DOHH2 (cell line): Measurements from ENCODE around the gene CACNB4.

Source experiments
- H3F3A ChIP-seq: fragments of 200-600 bp; sonication (generic), shearing (Covaris generic); 2 replicates; pipeline ENCODE4 v1.6.0; 2016; ENCODE audit warnings: antibody characterized with exemption, mild to moderate bottlenecking; ENCODE audit not compliant: control insufficient read depth, insufficient read depth
- H3K27ac ChIP-seq: fragments of 200-600 bp; sonication (generic); 2 replicates; pipeline ENCODE4 v1.5.1; 2014; ENCODE audit warnings: low read depth, mild to moderate bottlenecking, low read length, moderate library complexity
- H3K27me3 ChIP-seq: fragments of 200-600 bp; sonication (generic); 2 replicates; pipeline ENCODE4 v1.6.1; 2014; ENCODE audit warnings: mild to moderate bottlenecking, low read length, mixed read lengths; ENCODE audit not compliant: control insufficient read depth
- H3K36me3 ChIP-seq: fragments of 200-600 bp; sonication (generic); 2 replicates; pipeline ENCODE4 v1.6.1; 2014; ENCODE audit warnings: mild to moderate bottlenecking, low read length, moderate library complexity, mixed read lengths; ENCODE audit not compliant: control insufficient read depth
- H3K4me1 ChIP-seq: fragments of 200-600 bp; sonication (generic); 2 replicates; pipeline ENCODE4 v1.6.1; 2014; ENCODE audit warnings: mild to moderate bottlenecking, low read length, mixed read lengths; ENCODE audit not compliant: control insufficient read depth
- H3K4me2 ChIP-seq: fragments of 200-600 bp; sonication (generic); 2 replicates; pipeline ENCODE4 v1.6.0; 2014; ENCODE audit warnings: mild to moderate bottlenecking, low read length, moderate library complexity
- H3K4me3 ChIP-seq: fragments of 200-600 bp; sonication (generic); 2 replicates; pipeline ENCODE4 v1.5.1; 2014; ENCODE audit warnings: mild to moderate bottlenecking, low read length, mixed read lengths
- H3K79me2 ChIP-seq: fragments of 200-600 bp; sonication (generic); 2 replicates; pipeline ENCODE4 v1.6.1; 2014; ENCODE audit warnings: mild to moderate bottlenecking, low read length, mixed read lengths; ENCODE audit not compliant: control insufficient read depth
- H3K9me2 ChIP-seq: fragments of 200-600 bp; sonication (generic); replicated peaks from 2 replicates; pipeline ENCODE4 v1.6.1; 2014; ENCODE audit warnings: mild to moderate bottlenecking, low read length, mixed read lengths; ENCODE audit not compliant: control insufficient read depth
- H3K9me3 ChIP-seq: fragments of 200-600 bp; sonication (generic); 2 replicates; pipeline ENCODE4 v1.6.1; 2014; ENCODE audit warnings: antibody characterized with exemption, low read length, mixed read lengths; ENCODE audit not compliant: control insufficient read depth, insufficient read depth
- H4K20me1 ChIP-seq: fragments of 200-600 bp; sonication (generic); 2 replicates; pipeline ENCODE4 v1.6.0; 2014; ENCODE audit warnings: low read depth, mild to moderate bottlenecking, antibody characterized with exemption, low read length, moderate library complexity; ENCODE audit not compliant: control insufficient read depth, insufficient read depth
- CTCF ChIP-seq: fragments of 200-600 bp; sonication (generic); IDR thresholded peaks from one replicate; pipeline ENCODE4 v1.5.1; 2014; ENCODE audit warnings: antibody characterized with exemption, mild to moderate bottlenecking, low read depth, low read length; ENCODE audit not compliant: poor library complexity, severe bottlenecking
- EZH2phosphoT487 ChIP-seq: fragments of 200-600 bp; sonication (generic); IDR thresholded peaks from 2 replicates; pipeline ENCODE4 v1.6.1; 2017; ENCODE audit warnings: borderline replicate concordance, mild to moderate bottlenecking, antibody characterized with exemption, low read length, moderate library complexity, mixed read lengths

The CACNB4 gene

GRCh38 chr2:151824886-151825285 is 274.0 kb downstream of the CACNB4 start:
- no peaks in the 10 kb centered on the region for H3K9me3 ChIP-seq
- H3K27ac ChIP-seq, result no peak overlapping the region
- H3K9me2 ChIP-seq, result no peaks in the 10 kb centered on the region
- no peak overlapping the region for H3K4me3 ChIP-seq
- H3K4me1 ChIP-seq, result peaks cover 31% of the 10 kb centered on the region
- peaks cover 83% of the 10 kb centered on the region for H3K79me2 ChIP-seq
- H3K4me2 ChIP-seq, result no peak overlapping the region
- 0 out of 2 replicates have a peak, but pooled peaks cover 6% of the 10 kb centered on the region for H4K20me1 ChIP-seq
- H3F3A ChIP-seq, result no peaks in the 10 kb centered on the region
- H3K27me3 ChIP-seq, result no peaks in the 10 kb centered on the region
- TF ChIP-seq CTCF (no peak), EZH2phosphoT487 (no peak)
- H3K36me3 ChIP-seq, result peaks cover 29% of the 10 kb centered on the region

GRCh38 chr2:151823651-151824050 is 275.2 kb downstream of the CACNB4 start:
- 0 out of 2 replicates have a peak, but pooled peaks cover 6% of the 10 kb centered on the region for H4K20me1 ChIP-seq
- H3K9me2 ChIP-seq, result no peaks in the 10 kb centered on the region
- peaks cover 29% of the 10 kb centered on the region for H3K36me3 ChIP-seq
- H3K27ac ChIP-seq, result no peak overlapping the region
- H3K9me3 ChIP-seq, result no peaks in the 10 kb centered on the region
- H3K79me2 ChIP-seq, result peaks cover 95% of the 10 kb centered on the region
- no peak overlapping the region for H3K4me3 ChIP-seq
- TF ChIP-seq CTCF (no peak), EZH2phosphoT487 (no peak)
- H3K4me2 ChIP-seq, result no peak overlapping the region
- peaks cover 24% of the 10 kb centered on the region for H3K4me1 ChIP-seq
- H3K27me3 ChIP-seq, result no peaks in the 10 kb centered on the region
- H3F3A ChIP-seq, result no peaks in the 10 kb centered on the region

GRCh38 chr2:151819920-151820319 is 278.9 kb downstream of the CACNB4 start:
- H4K20me1 ChIP-seq, result 0 out of 2 replicates have a peak, but pooled peaks cover 10% of the 10 kb centered on the region

More at GRCh38 chr2:151819920-151820319, 278.9 kb downstream of the CACNB4 start:
- H3K36me3 ChIP-seq, result peaks cover 49% of the 10 kb centered on the region
- H3K27me3 ChIP-seq, result no peaks in the 10 kb centered on the region
- H3F3A ChIP-seq, result no peaks in the 10 kb centered on the region
- peaks cover 97% of the 10 kb centered on the region for H3K79me2 ChIP-seq
- no peak overlapping the region for H3K4me3 ChIP-seq
- peaks cover 5% of the 10 kb centered on the region for H3K4me1 ChIP-seq
- H3K27ac ChIP-seq, result no peak overlapping the region
- no peaks in the 10 kb centered on the region for H3K9me3 ChIP-seq
- H3K4me2 ChIP-seq, result no peak overlapping the region
- TF ChIP-seq CTCF (no peak), EZH2phosphoT487 (no peak)
- no peaks in the 10 kb centered on the region for H3K9me2 ChIP-seq
